ENCODE results near the gene CD40. TPM values are rescaled to one million over a fixed set of nuclear protein-coding genes. Genes with fewer than 3 reads are reported as not detected.

Gene CD40
- 7.8 and 8.6 TPM in 2 replicates for total RNA-seq (2021)
- long read RNA-seq, transcript CD40-202 (9 exons, 1,729 nt), result major isoform, 46 of 65 reads
- long read RNA-seq, partial matches to known transcripts, result 0 of 65 reads
- long read RNA-seq, other reads (novel, unspliced or antisense), result 12 of 65 reads

DNA sequence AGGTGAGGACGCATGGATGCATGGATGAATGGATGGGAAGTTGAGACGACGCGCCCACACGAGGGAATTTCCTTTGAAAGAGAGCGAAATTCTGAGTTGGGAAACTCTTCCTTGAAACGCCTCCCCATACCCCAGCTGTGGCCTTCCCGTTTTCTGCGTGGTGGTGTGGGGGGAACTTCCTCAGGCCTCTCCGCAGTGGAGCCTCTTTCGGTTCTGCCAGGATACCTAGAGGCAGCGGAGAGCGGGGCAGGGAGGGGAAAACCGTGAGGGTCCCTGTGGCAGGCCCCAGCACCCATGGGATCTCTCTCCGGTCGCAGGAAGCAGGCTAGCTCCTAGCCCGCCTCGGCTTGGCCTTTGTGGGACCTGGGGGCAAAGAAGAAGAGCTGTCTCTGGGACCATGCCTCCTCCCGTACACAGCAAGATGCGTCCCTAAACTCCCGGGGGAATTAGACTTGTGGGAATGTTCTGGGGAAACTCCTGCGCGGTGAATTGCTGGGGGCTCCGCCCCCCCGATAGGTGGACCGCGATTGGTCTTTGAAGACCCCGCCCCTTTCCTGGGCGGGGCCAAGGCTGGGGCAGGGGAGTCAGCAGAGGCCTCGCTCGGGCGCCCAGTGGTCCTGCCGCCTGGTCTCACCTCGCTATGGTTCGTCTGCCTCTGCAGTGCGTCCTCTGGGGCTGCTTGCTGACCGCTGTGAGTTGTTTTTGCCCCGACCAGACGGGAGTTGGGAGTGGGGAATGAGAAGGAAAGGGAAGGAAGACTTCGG is at the start of gene CD40:
Gene CD40, plus strand, starts transcription at position 611 of the 764 bp plus-strand sequence. Its CDS starts 30 bp downstream, at position 641.
- H3K9me3 Mint-ChIP-seq, result no peaks in the 10 kb centered on the region; a peak in 1 of 5 replicates
- Histone ChIP-seq H3K27me3 (ENCODE audit: insufficient read depth, low read length) (peaks cover 7% of the 10 kb centered on the region; the same call in 1 of the 2 replicates), H4K20me1 (ENCODE audit: control insufficient read depth, insufficient read depth, insufficient read length) (no peaks in the 10 kb centered on the region), H2BK5ac (ENCODE audit: insufficient read length, low read length) (no peak within 1 kb of the TSS), H2AK5ac (ENCODE audit: insufficient read length, low read length) (no peak within 1 kb of the TSS), H3K4ac (ENCODE audit: low read depth, low read length) (no peak within 1 kb of the TSS), H2BK12ac (ENCODE audit: insufficient read length, low read depth, low read length) (no peak within 1 kb of the TSS), H3K27ac (ENCODE audit: insufficient read length, low read depth, low read length) (no peak within 1 kb of the TSS), H3K23ac (ENCODE audit: insufficient read length, low read depth, low read length) (no peak within 1 kb of the TSS), H2AFZ (ENCODE audit: low read length) (peak within 1 kb of the TSS; percentile 67), H3T11ph (ENCODE audit: low read length) (no peak within 1 kb of the TSS), H3K4me1 (ENCODE audit: insufficient read depth, low read length) (no peaks in the 10 kb centered on the region), H4K5ac (ENCODE audit: insufficient read length, low read depth, low read length) (no peak within 1 kb of the TSS), H4K8ac (replicated peaks; ENCODE audit: insufficient read length, low read depth, low read length) (no peak within 1 kb of the TSS), H3K9me3 (ENCODE audit: control insufficient read depth, low read depth, low read length) (no peaks in the 10 kb centered on the region), H2BK20ac (ENCODE audit: low read depth, low read length, poor library complexity, severe bottlenecking) (no peak within 1 kb of the TSS), H2BK120ac (ENCODE audit: low read depth, low read length, poor library complexity, severe bottlenecking) (no peak within 1 kb of the TSS), H4K91ac (ENCODE audit: insufficient read length, low read depth, low read length) (no peak within 1 kb of the TSS), H3K56ac (ENCODE audit: insufficient read length, low read depth, low read length) (no peak within 1 kb of the TSS), H3K79me2 (ENCODE audit: insufficient read depth, low read length) (no peaks in the 10 kb centered on the region), H3K18ac (ENCODE audit: insufficient read length, low read depth, low read length) (no peak within 1 kb of the TSS), H3K23me2 (ENCODE audit: insufficient read length, low read depth, low read length, poor library complexity, severe bottlenecking) (peaks cover 5% of the 10 kb centered on the region), H3K9ac (ENCODE audit: extremely low read depth, insufficient read length, low read length) (peak within 1 kb of the TSS; percentile 45), H2BK15ac (ENCODE audit: low read depth, low read length) (no peak within 1 kb of the TSS), H3K79me1 (ENCODE audit: insufficient read depth, low read depth, low read length, poor library complexity, severe bottlenecking) (no peaks in the 10 kb centered on the region), H3K14ac (ENCODE audit: insufficient read depth, low read length) (no peak within 1 kb of the TSS; the same call in 1 of the 2 replicates), H3K4me2 (ENCODE audit: insufficient read depth, insufficient read length, low read length) (peak within 1 kb of the TSS; percentile 81)
- peak within 1 kb of the TSS; percentile 30 to 95 (median 67); a peak in 4 of 7 replicates for H3K27ac Mint-ChIP-seq
- WGBS (ENCODE audit: extremely low coverage, insufficient read length, low lambda C conversion rate), result no CpG with 5 or more reads among the region's 40 CpGs
- H3K4me1 Mint-ChIP-seq, result peaks cover 6 to 11% of the 10 kb centered on the region in 2 experiments
- H3K27me3 Mint-ChIP-seq (ENCODE audit: low read depth), result peaks cover 48% of the 10 kb centered on the region
- peak within 1 kb of the TSS; percentile 86 to 95 for H3K4me3 Mint-ChIP-seq
- DNase-seq, result peak; percentile 95
- peaks cover 4 to 13% (median 11%) of the 10 kb centered on the region in 3 experiments; a peak in 5 of 7 replicates for H3K36me3 Mint-ChIP-seq (ENCODE audit: insufficient read depth in 1 of 3, low read depth in 3 of 3)
- no peak for TF ChIP-seq CTCF (conservative IDR thresholded peaks at IDR 0.05)
